Activated naive CD8-positive, alpha-beta T cell treated with anti-CD3 and anti-CD28 coated beads, Interleukin-2, amount 50 U/mL, for 24 hours (primary cell): Measurements from ENCODE around the gene GORASP2.

ENCODE experiments used
- ATAC-seq: fragments of 150-1000 bp; cut with Tn5 transposase; one replicate; pipeline ENCODE4 v1.10.0; 2021
- DNase-seq: peaks from one replicate; pipeline ENCODE4 v3.0.0; 2021
- H3K27ac Mint-ChIP-seq: one replicate; pipeline ENCODE4 v1.8.0; 2021; ENCODE audit warnings: mild to moderate bottlenecking, mixed read lengths
- H3K27me3 Mint-ChIP-seq: one replicate; pipeline ENCODE4 v1.8.0; 2021; ENCODE audit warnings: mixed read lengths
- H3K36me3 Mint-ChIP-seq: one replicate; pipeline ENCODE4 v1.8.0; 2021; ENCODE audit warnings: low read depth, mixed read lengths
- H3K4me1 Mint-ChIP-seq: one replicate; pipeline ENCODE4 v1.8.0; 2021; ENCODE audit warnings: mixed read lengths
- H3K4me3 Mint-ChIP-seq: one replicate; pipeline ENCODE4 v1.8.0; 2021; ENCODE audit warnings: mild to moderate bottlenecking, moderate library complexity, mixed read lengths
- H3K9me3 Mint-ChIP-seq: one replicate; pipeline ENCODE4 v1.8.0; 2021; ENCODE audit warnings: mixed read lengths

Gene GORASP2

GRCh38 chr2:170930991-170931266 is 1.9 kb downstream of the GORASP2 start:
- DNase-seq = no peak

GRCh38 chr2:170932166-170932565 is 3.1 kb downstream of the GORASP2 start:
- Mint-ChIP-seq H3K9me3 (no peaks in the 10 kb centered on the region), H3K4me1 (peaks cover 45% of the 10 kb centered on the region)
- no peak for ATAC-seq

More at GRCh38 chr2:170930991-170931266, 1.9 kb downstream of the GORASP2 start:
- Mint-ChIP-seq H3K36me3 (peaks cover 28% of the 10 kb centered on the region), H3K27ac (peak overlapping the region; percentile 97), H3K9me3 (no peaks in the 10 kb centered on the region), H3K4me1 (peaks cover 45% of the 10 kb centered on the region), H3K27me3 (no peaks in the 10 kb centered on the region), H3K4me3 (peak overlapping the region; percentile 98)
- no peak for ATAC-seq

GRCh38 chr2:170932948-170933347 is 3.9 kb downstream of the GORASP2 start:
- ATAC-seq (no peak), DNase-seq (no peak)
- no peaks in the 10 kb centered on the region for H3K27me3 Mint-ChIP-seq
- peaks cover 48% of the 10 kb centered on the region for H3K4me1 Mint-ChIP-seq
- peaks cover 34% of the 10 kb centered on the region for H3K36me3 Mint-ChIP-seq
- H3K27ac Mint-ChIP-seq = no peak overlapping the region
- no peaks in the 10 kb centered on the region for H3K9me3 Mint-ChIP-seq
- H3K4me3 Mint-ChIP-seq = no peak overlapping the region

More at GRCh38 chr2:170932166-170932565, 3.1 kb downstream of the GORASP2 start:
- H3K36me3 Mint-ChIP-seq = peaks cover 34% of the 10 kb centered on the region
- DNase-seq = no peak
- H3K27ac Mint-ChIP-seq = peak overlapping the region; percentile 5
- H3K4me3 Mint-ChIP-seq = peak overlapping the region; percentile 16
- no peaks in the 10 kb centered on the region for H3K27me3 Mint-ChIP-seq

- H3K36me3 Mint-ChIP-seq = peaks cover 25% of the 10 kb centered on the region
- H3K4me1 Mint-ChIP-seq = peaks cover 67% of the 10 kb centered on the region
- no peak overlapping the region for H3K27ac Mint-ChIP-seq
- H3K27me3 Mint-ChIP-seq = no peaks in the 10 kb centered on the region
- DNase-seq (no peak), ATAC-seq (no peak)
- H3K9me3 Mint-ChIP-seq = no peaks in the 10 kb centered on the region
- H3K4me3 Mint-ChIP-seq = no peak overlapping the region
Measured at GRCh38 chr2:170937709-170938379, 8.8 kb downstream of the GORASP2 start.

GRCh38 chr2:170940066-170940465 is 11.0 kb downstream of the GORASP2 start:
- H3K9me3 Mint-ChIP-seq = no peaks in the 10 kb centered on the region
- H3K36me3 Mint-ChIP-seq = peaks cover 18% of the 10 kb centered on the region
- DNase-seq = no peak
- no peak overlapping the region for H3K27ac Mint-ChIP-seq
- H3K4me1 Mint-ChIP-seq = peaks cover 72% of the 10 kb centered on the region
- no peak for ATAC-seq
- H3K27me3 Mint-ChIP-seq = no peaks in the 10 kb centered on the region
- no peak overlapping the region for H3K4me3 Mint-ChIP-seq

- peaks cover 68% of the 10 kb centered on the region for H3K4me1 Mint-ChIP-seq
- H3K36me3 Mint-ChIP-seq = peaks cover 12% of the 10 kb centered on the region
- no peak overlapping the region for H3K4me3 Mint-ChIP-seq
- H3K27me3 Mint-ChIP-seq = no peaks in the 10 kb centered on the region
- DNase-seq (no peak), ATAC-seq (no peak)
- H3K27ac Mint-ChIP-seq = no peak overlapping the region
- no peaks in the 10 kb centered on the region for H3K9me3 Mint-ChIP-seq
Measured at GRCh38 chr2:170942615-170943014, 13.6 kb downstream of the GORASP2 start.

GRCh38 chr2:170943041-170943440 is 14.0 kb downstream of the GORASP2 start:
- Mint-ChIP-seq H3K27me3 (no peaks in the 10 kb centered on the region), H3K36me3 (peaks cover 12% of the 10 kb centered on the region), H3K4me1 (peaks cover 64% of the 10 kb centered on the region), H3K9me3 (no peaks in the 10 kb centered on the region), H3K4me3 (no peak overlapping the region), H3K27ac (no peak overlapping the region)
- ATAC-seq (no peak), DNase-seq (no peak)

GRCh38 chr2:170943596-170943995 is 14.5 kb downstream of the GORASP2 start:
- DNase-seq (no peak), ATAC-seq (no peak)
- Mint-ChIP-seq H3K9me3 (no peaks in the 10 kb centered on the region), H3K36me3 (peaks cover 10% of the 10 kb centered on the region), H3K27ac (no peak overlapping the region), H3K27me3 (no peaks in the 10 kb centered on the region), H3K4me3 (no peak overlapping the region), H3K4me1 (peaks cover 59% of the 10 kb centered on the region)

GRCh38 chr2:170944545-170944944 is 15.5 kb downstream of the GORASP2 start:
- no peaks in the 10 kb centered on the region for H3K9me3 Mint-ChIP-seq
- H3K27me3 Mint-ChIP-seq = no peaks in the 10 kb centered on the region
- DNase-seq = no peak
- peaks cover 15% of the 10 kb centered on the region for H3K36me3 Mint-ChIP-seq
- ATAC-seq = no peak
- H3K4me1 Mint-ChIP-seq = peaks cover 49% of the 10 kb centered on the region
- no peak overlapping the region for H3K27ac Mint-ChIP-seq
- H3K4me3 Mint-ChIP-seq = no peak overlapping the region

GRCh38 chr2:170949415-170949814 is 20.4 kb downstream of the GORASP2 start:
- DNase-seq (no peak), ATAC-seq (no peak)
- Mint-ChIP-seq H3K27me3 (no peaks in the 10 kb centered on the region), H3K27ac (no peak overlapping the region), H3K4me3 (no peak overlapping the region), H3K9me3 (no peaks in the 10 kb centered on the region), H3K4me1 (peaks cover 6% of the 10 kb centered on the region), H3K36me3 (peaks cover 47% of the 10 kb centered on the region)

GRCh38 chr2:170950221-170950761 is 21.2 kb downstream of the GORASP2 start:
- Mint-ChIP-seq H3K27me3 (no peaks in the 10 kb centered on the region), H3K9me3 (no peaks in the 10 kb centered on the region), H3K4me1 (peaks cover 2% of the 10 kb centered on the region), H3K36me3 (peaks cover 54% of the 10 kb centered on the region), H3K27ac (peak overlapping the region; percentile 5), H3K4me3 (no peak overlapping the region)
- DNase-seq (no peak), ATAC-seq (no peak)

- DNase-seq (no peak), ATAC-seq (no peak)
- Mint-ChIP-seq H3K9me3 (no peaks in the 10 kb centered on the region), H3K36me3 (peaks cover 65% of the 10 kb centered on the region), H3K27ac (no peak overlapping the region), H3K27me3 (no peaks in the 10 kb centered on the region), H3K4me3 (no peak overlapping the region), H3K4me1 (no peaks in the 10 kb centered on the region)
Measured at GRCh38 chr2:170953941-170954340, 24.9 kb downstream of the GORASP2 start.

GRCh38 chr2:170963386-170963785 is 34.3 kb downstream of the GORASP2 start:
- no peaks in the 10 kb centered on the region for H3K4me1 Mint-ChIP-seq
- H3K9me3 Mint-ChIP-seq = no peaks in the 10 kb centered on the region
- no peak for DNase-seq
- ATAC-seq = no peak
- H3K4me3 Mint-ChIP-seq = no peak overlapping the region
- H3K36me3 Mint-ChIP-seq = peaks cover 48% of the 10 kb centered on the region
- H3K27me3 Mint-ChIP-seq = no peaks in the 10 kb centered on the region
- H3K27ac Mint-ChIP-seq = no peak overlapping the region

GRCh38 chr2:170965446-170966225 is 36.6 kb downstream of the GORASP2 start:
- Mint-ChIP-seq H3K4me3 (no peak overlapping the region), H3K27me3 (no peaks in the 10 kb centered on the region), H3K36me3 (peaks cover 38% of the 10 kb centered on the region), H3K4me1 (no peaks in the 10 kb centered on the region), H3K9me3 (no peaks in the 10 kb centered on the region), H3K27ac (no peak overlapping the region)
- DNase-seq (no peak), ATAC-seq (no peak)
